SK-N-MC (cell line): ENCODE data around the gene ADAMTS9.

Experiments used
- DNase-seq: peaks from one replicate; pipeline ENCODE4 v3.0.0-alpha.2; 2011; ENCODE audit warnings: low read depth, low spot score
- H3K27ac ChIP-seq: fragments of 200-600 bp; sonication (generic); 2 replicates; pipeline ENCODE4 v1.5.1; 2016; ENCODE audit warnings: mixed run types
- H3K36me3 ChIP-seq: fragments of 200-600 bp; sonication (generic); 2 replicates; pipeline ENCODE4 v1.6.1; 2017; ENCODE audit warnings: antibody characterized with exemption, low read length, mixed read lengths; ENCODE audit not compliant: insufficient read depth
- H3K4me3 ChIP-seq: fragments of 200-600 bp; sonication (generic); 2 replicates; pipeline ENCODE4 v1.5.1; 2016
- H3K9ac ChIP-seq: fragments of 200-600 bp; sonication (generic); 2 replicates; pipeline ENCODE4 v1.8.0; 2017; ENCODE audit warnings: mixed run types, mixed read lengths; ENCODE audit not compliant: insufficient read length
- H3K9me3 ChIP-seq: fragments of 200-600 bp; sonication (generic); 2 replicates; pipeline ENCODE4 v1.6.1; 2017; ENCODE audit warnings: low read depth, mild to moderate bottlenecking, antibody characterized with exemption, low read length, moderate library complexity, mixed read lengths
- EZH2 ChIP-seq: fragments of 200-600 bp; sonication (generic); IDR thresholded peaks from one replicate; pipeline ENCODE4 v1.6.1; 2017; ENCODE audit warnings: antibody characterized with exemption
- FOXP2 ChIP-seq: optimal IDR thresholded peaks from 2 replicates; pipeline ENCODE3; 2011; ENCODE audit warnings: mild to moderate bottlenecking, moderate library complexity; ENCODE audit not compliant: insufficient read depth; ENCODE audit errors: extremely low read length, control extremely low read depth
- POLR2AphosphoS5 ChIP-seq: IDR thresholded peaks from 2 replicates; pipeline ENCODE4 v1.6.1; 2012; ENCODE audit warnings: mild to moderate bottlenecking, low read depth, low read length, borderline replicate concordance

Gene ADAMTS9

GRCh38 chr3:64566859-64567258, 120.9 kb downstream of the ADAMTS9 start:
- no peak for DNase-seq
- TF ChIP-seq FOXP2 (no peak), EZH2 (no peak), POLR2AphosphoS5 (no peak)

GRCh38 chr3:64563751-64564150, 124.0 kb downstream of the ADAMTS9 start:
- DNase-seq: no peak
- no peak overlapping the region for H3K9ac ChIP-seq
- H3K27ac ChIP-seq: no peak overlapping the region
- no peaks in the 10 kb centered on the region for H3K36me3 ChIP-seq
- H3K9me3 ChIP-seq: no peaks in the 10 kb centered on the region
- TF ChIP-seq FOXP2 (no peak), POLR2AphosphoS5 (no peak), EZH2 (no peak)
- H3K4me3 ChIP-seq: no peak overlapping the region

More at GRCh38 chr3:64566859-64567258, 120.9 kb downstream of the ADAMTS9 start:
- H3K27ac ChIP-seq: no peak overlapping the region
- no peaks in the 10 kb centered on the region for H3K36me3 ChIP-seq
- no peak overlapping the region for H3K4me3 ChIP-seq
- no peaks in the 10 kb centered on the region for H3K9me3 ChIP-seq
- H3K9ac ChIP-seq: no peak overlapping the region

GRCh38 chr3:64561868-64562267, 125.9 kb downstream of the ADAMTS9 start:
- no peaks in the 10 kb centered on the region for H3K9me3 ChIP-seq
- H3K27ac ChIP-seq: no peak overlapping the region
- H3K4me3 ChIP-seq: no peak overlapping the region
- no peaks in the 10 kb centered on the region for H3K36me3 ChIP-seq
- no peak for TF ChIP-seq FOXP2
- no peak for TF ChIP-seq POLR2AphosphoS5
- no peak for TF ChIP-seq EZH2
- DNase-seq: no peak
- H3K9ac ChIP-seq: no peak overlapping the region

GRCh38 chr3:64561325-64561843, 126.4 kb downstream of the ADAMTS9 start:
- no peaks in the 10 kb centered on the region for H3K36me3 ChIP-seq
- no peak overlapping the region for H3K4me3 ChIP-seq
- TF ChIP-seq EZH2: no peak
- no peak for TF ChIP-seq FOXP2
- no peak for TF ChIP-seq POLR2AphosphoS5
- H3K9ac ChIP-seq: no peak overlapping the region
- no peak for DNase-seq
- no peaks in the 10 kb centered on the region for H3K9me3 ChIP-seq
- no peak overlapping the region for H3K27ac ChIP-seq

- Histone ChIP-seq H3K36me3 (no peaks in the 10 kb centered on the region), H3K27ac (no peak overlapping the region), H3K4me3 (no peak overlapping the region), H3K9ac (no peak overlapping the region), H3K9me3 (no peaks in the 10 kb centered on the region)
- DNase-seq: no peak
- no peak for TF ChIP-seq FOXP2
- TF ChIP-seq EZH2: no peak
- TF ChIP-seq POLR2AphosphoS5: no peak
Measured at GRCh38 chr3:64560791-64561190, 127.0 kb downstream of the ADAMTS9 start.

GRCh38 chr3:64559588-64559987, 128.2 kb downstream of the ADAMTS9 start:
- no peaks in the 10 kb centered on the region for H3K9me3 ChIP-seq
- no peak overlapping the region for H3K9ac ChIP-seq
- DNase-seq: no peak
- no peak overlapping the region for H3K27ac ChIP-seq
- TF ChIP-seq EZH2 (no peak), FOXP2 (no peak), POLR2AphosphoS5 (no peak)
- no peak overlapping the region for H3K4me3 ChIP-seq
- H3K36me3 ChIP-seq: no peaks in the 10 kb centered on the region

GRCh38 chr3:64556046-64556445, 131.8 kb downstream of the ADAMTS9 start:
- Histone ChIP-seq H3K27ac (no peak overlapping the region), H3K36me3 (no peaks in the 10 kb centered on the region), H3K9me3 (no peaks in the 10 kb centered on the region), H3K4me3 (no peak overlapping the region), H3K9ac (no peak overlapping the region)
- TF ChIP-seq POLR2AphosphoS5 (no peak), EZH2 (no peak), FOXP2 (no peak)
- DNase-seq: no peak

- Histone ChIP-seq H3K36me3 (no peaks in the 10 kb centered on the region), H3K9ac (no peak overlapping the region), H3K27ac (no peak overlapping the region), H3K9me3 (no peaks in the 10 kb centered on the region), H3K4me3 (no peak overlapping the region)
- no peak for DNase-seq
- no peak for TF ChIP-seq POLR2AphosphoS5
- TF ChIP-seq FOXP2: no peak
- TF ChIP-seq EZH2: no peak
Measured at GRCh38 chr3:64555351-64555750, 132.4 kb downstream of the ADAMTS9 start.

- no peak overlapping the region for H3K9ac ChIP-seq
- no peak for TF ChIP-seq POLR2AphosphoS5
- no peak for TF ChIP-seq EZH2
- TF ChIP-seq FOXP2: no peak
- no peak overlapping the region for H3K27ac ChIP-seq
- DNase-seq: no peak
- H3K9me3 ChIP-seq: no peaks in the 10 kb centered on the region
- H3K4me3 ChIP-seq: no peak overlapping the region
- no peaks in the 10 kb centered on the region for H3K36me3 ChIP-seq
Measured at GRCh38 chr3:64554096-64554920, 133.5 kb downstream of the ADAMTS9 start.
